Measurements from ENCODE around the gene TRMT11.
"Not testable (repeated sequence)": the region's sequence is repeated elsewhere in the genome, so short reads cannot be mapped to it uniquely, and the experiment has no call there.

The TRMT11 gene

GRCh38 chr6:125956506-125957390 is 29.6 kb upstream of the TRMT11 start, which contains the start of gene HINT3:
HINT3 (plus strand) TSS chr6:125956770; CDS start chr6:125956978, 208 bp downstream.
- DNase-seq (ENCODE audit: low spot score): peak; percentile 99

DNA sequence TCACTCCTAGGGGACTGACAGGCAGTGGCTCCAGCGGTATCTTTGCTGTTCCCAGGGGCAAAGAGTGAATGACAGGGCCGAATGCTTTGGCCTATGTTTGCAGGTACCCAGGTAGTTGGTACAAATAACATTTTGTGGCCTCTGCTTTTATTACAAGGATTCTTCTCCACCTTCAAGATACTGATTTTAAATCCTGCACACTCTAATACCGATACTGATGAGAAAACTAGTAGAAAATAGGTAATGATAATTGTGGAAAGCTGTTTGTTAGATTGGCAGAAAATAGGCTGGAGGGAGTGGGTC is 29.0 kb upstream of the TRMT11 start:
- DNase-seq (ENCODE audit: low spot score): no peak

DNA sequence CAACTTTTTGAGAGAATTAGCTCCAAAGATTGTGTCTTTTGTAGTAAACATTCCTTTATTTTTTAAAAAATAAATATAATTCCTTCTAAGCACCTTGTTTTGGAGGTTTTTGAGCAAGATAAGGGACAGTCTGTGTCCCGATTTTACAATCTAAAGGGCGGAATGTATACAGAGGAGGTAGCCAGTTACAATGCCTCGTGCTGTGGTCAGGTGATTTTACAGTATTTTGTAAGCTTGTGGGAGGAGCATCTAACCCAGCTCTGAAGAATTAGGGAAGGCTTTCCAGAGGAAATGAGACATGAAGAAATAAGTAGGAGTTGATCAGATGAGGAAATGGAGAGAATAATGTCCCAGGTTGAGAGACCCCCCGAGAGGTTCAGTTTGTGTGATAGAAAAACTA is 28.5 kb upstream of the TRMT11 start:
- peak; percentile 66 for DNase-seq (ENCODE audit: low spot score)

- no peak for DNase-seq (ENCODE audit: low spot score)
Measured at GRCh38 chr6:125959041-125959440, 27.3 kb upstream of the TRMT11 start.

GRCh38 chr6:125961117-125961516 is 25.2 kb upstream of the TRMT11 start:
- DNase-seq (ENCODE audit: low spot score): no peak

DNA sequence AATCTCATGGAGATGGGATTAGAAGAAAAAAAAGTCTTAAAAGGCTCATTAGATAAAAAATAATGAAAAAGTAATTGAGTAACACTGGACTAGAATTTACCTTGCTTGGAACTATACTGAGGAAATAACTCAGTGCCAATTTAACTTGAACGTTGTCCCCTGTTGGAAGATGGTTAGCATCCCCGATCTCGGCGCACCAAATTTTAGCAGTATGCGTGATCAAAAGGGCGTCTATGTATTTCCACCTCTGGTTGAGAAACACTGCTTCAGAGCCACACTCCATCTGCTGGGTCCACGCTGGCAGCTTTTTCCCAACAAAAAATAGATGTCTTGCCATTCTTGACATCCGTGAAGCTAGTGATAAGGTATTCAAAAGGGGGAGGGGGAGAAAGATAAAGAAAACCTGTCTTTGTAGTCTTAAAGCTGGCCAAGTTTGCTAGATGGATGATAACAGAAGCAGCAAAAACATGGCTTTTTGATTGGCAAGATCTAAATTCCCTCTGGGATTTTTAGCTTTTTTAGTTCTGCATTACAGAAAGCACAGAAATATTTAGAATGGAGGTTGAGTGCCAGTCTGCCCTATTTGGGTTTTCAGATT is 23.3 kb upstream of the TRMT11 start:
- DNase-seq (ENCODE audit: low spot score): no peak

DNA sequence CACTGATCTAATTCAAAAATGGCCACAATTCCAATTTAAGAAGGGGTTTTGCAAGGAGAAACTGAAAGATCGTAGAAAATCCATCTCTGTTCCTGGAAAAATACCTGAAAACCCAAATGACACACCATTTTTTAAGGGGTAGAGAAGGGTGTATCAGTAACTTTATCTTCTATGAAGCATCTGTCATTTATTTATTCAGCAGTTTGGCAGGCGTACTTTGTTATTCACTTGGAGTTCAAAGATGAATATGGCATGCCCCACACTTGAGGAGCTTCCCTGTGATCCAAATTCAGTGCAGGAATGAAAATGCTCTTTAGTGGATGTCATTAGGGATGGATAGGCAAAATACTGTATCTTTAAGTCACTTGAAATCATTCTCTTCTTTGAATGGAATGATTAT is 22.5 kb upstream of the TRMT11 start:
- peak; percentile 57 for DNase-seq (ENCODE audit: low spot score)

DNA sequence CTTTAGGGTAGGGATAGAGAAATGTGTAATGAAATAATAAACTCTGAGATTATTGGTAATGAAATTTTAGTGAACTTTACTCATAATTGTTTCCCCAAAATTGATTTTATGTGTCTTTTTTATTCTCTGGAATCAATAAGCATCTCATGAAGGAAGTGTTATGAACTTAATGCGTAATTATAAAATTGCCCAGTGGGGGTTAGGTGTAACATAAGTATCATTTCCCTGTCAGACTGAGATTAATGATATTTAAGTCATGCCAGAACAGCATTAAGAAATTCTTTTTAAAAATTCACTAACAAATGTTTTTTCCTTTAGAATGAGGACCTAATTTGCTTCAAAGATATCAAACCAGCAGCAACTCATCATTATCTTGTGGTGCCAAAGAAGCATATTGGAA is 19.8 kb upstream of the TRMT11 start:
- DNase-seq (ENCODE audit: low spot score): no peak

- no peak for DNase-seq (ENCODE audit: low spot score)
Measured at GRCh38 chr6:125968493-125968892, 17.8 kb upstream of the TRMT11 start.

DNA sequence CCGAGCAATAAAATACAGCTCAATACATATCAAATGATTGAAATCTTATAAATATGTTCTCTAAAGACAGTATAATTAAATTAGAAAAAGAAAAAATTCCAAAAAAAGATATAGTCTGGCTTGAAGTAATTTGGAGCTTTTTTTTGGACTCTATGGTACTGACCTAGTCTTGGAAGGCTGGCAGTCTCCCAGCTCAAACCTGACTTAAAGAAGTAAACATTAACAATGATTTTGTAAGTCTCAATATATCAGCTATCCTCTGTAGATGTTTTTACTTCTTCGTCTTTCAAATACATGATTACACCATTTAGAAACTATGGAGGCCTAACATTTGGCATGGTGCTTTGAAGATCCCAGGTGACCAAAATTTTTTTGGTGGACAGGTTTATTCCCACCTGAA is 15.6 kb upstream of the TRMT11 start:
- DNase-seq (ENCODE audit: low spot score): no peak

- not testable (repeated sequence) for DNase-seq (ENCODE audit: low spot score)
Measured at GRCh38 chr6:125972478-125972877, 13.9 kb upstream of the TRMT11 start.

DNA sequence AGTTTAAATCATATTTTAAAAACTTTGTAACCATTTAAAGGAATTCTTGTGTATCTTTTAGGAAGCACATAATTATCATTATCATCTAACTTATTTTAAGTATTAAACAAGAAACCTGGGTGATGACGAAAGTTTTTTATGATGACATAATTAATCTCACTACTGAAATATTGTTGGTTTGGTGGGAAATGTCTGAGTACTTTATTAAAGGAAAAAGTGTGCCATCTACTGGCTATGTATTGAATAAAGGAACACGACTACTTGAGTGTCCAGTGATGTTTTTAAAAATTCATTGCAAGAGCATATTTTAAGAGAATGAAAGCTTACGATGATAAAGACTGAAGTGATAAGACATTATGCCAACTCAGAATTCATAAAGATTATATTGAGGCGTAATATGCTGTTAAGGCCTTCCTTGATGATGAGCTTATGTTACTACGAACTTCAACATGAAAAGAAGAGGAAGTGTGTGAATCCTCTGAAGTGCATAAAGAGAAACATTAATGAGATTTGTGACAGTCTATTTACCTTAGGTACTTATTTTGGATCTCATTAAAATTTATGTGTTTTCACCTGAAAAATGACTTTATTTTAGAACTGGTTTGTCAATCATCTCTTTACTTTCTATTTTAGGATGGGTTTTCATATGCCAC is 12.0 kb upstream of the TRMT11 start:
- DNase-seq (ENCODE audit: low spot score): peak; percentile 79

DNA sequence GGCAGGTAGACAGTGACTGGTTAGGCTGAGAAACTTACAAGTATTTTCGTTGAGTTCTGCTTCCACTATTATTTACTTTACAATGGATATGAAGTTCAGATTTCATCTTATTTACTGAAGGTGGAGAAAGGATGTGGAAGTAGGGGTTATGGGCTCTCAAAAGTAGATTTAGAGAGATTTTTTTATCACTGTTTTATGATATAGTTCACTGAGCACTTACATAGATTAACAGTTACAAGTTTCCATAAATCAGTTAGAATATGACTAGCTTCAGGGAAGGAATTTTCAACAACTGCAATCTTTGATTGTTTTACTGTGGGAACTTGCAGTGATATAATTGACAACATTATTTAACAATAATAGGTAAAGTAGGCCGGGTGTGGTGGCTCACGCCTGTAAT is 7.2 kb upstream of the TRMT11 start:
- no peak for DNase-seq (ENCODE audit: low spot score)

DNA sequence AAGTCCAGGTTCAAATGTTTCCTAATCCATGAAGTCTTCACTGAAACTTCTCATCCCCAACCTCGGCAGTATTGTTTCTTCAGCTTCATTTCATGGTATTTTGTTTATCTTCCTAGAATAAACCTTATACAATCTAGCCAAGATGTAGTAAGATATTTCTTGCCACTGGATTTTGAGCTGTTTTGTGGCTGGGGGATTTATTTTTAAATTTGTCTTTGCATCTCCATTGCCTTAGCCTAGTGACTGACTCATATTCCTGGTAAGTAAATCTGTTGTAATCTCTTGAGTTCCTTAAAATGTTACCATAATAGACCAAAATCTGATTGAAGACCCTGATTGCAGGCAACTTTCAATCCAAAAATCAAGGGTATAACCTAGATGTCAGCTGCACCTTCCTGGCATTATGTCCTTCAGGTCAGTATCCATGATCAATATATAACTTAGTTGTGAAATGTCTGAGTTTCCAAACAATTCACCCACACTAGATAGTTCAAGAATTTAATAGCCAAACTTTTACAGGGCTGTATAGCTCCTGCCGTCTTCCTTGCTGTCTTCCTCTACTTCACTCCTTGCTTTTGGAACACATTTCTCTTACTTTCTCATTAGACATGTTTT is 4.7 kb upstream of the TRMT11 start:
- DNase-seq (ENCODE audit: low spot score): no peak

- DNase-seq (ENCODE audit: low spot score): no peak
Measured at GRCh38 chr6:125983246-125983945, 2.9 kb upstream of the TRMT11 start.

- no peak for DNase-seq (ENCODE audit: low spot score)
Measured at GRCh38 chr6:125984311-125984710, 2.0 kb upstream of the TRMT11 start.

DNA sequence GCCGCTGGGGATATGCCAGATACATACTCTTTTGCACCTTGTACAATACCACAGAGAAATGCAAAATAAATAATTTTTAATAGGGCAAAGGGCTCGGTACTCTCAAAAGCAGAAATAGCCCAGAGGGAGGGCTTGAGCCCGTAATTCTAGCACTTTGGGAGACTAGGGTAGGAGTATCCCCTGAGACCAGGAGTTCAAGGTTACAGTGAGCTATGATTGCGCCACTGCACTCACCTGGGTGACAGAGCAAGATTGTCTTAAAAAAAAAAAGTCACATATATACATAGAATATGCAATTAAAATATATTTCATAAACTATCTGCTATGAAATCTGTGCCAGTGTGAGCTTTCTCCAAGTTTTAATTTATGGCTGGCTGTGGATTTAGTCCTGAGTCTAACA is 818 bp upstream of the TRMT11 start:
- no peak for DNase-seq (ENCODE audit: low spot score)

GRCh38 chr6:125985979-125986300 is 400 bp upstream of the TRMT11 start:
- DNase-seq (ENCODE audit: low spot score): no peak

- no peak for DNase-seq (ENCODE audit: low spot score)
Measured at GRCh38 chr6:125987026-125987617, 782 bp downstream of the TRMT11 start.

GRCh38 chr6:125988280-125988679 is 1.9 kb downstream of the TRMT11 start:
- DNase-seq (ENCODE audit: low spot score): no peak

DNA sequence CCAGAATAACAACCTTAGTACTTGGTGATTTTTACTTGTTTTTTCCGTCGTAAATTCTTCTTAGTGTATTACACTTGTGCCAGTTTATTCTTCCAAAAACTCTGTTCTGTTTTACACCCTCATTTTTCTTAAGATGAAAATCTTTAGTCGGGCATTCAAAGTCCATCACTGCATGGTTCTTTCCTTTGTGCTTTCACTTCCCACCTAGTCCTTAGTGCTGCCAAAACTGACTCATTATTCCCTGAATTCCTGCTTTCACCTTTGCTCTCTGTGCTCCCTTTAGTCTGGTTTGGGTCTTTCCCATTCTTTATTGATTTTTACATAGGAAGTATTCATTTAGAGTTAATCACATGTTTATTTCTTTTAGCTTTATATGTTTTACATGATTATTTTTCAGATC is 3.3 kb downstream of the TRMT11 start:
- no peak for DNase-seq (ENCODE audit: low spot score)

- DNase-seq (ENCODE audit: low spot score): no peak
Measured at GRCh38 chr6:125991653-125992052, 5.3 kb downstream of the TRMT11 start.
